ENCODE data around the gene TENT4B. TPM values are rescaled to one million over a fixed set of nuclear protein-coding genes. Genes with fewer than 3 reads are reported as not detected.

TENT4B gene
- 12.5 and 12.9 TPM in 2 replicates for total RNA-seq

GRCh38 chr16:50152807-50153595, at the start of gene TENT4B:
Gene TENT4B (plus strand): TSS chr16:50153306. CDS start chr16:50153622, 316 bp downstream.

GRCh38 chr16:50266337-50267091, 113.4 kb downstream of the TENT4B start, which contains the start of gene ADCY7:
Gene ADCY7 (plus strand): TSS chr16:50266551. CDS start chr16:50288180, 21,629 bp downstream.

Other genes starting within 250 kb of the TENT4B start
- gene CNEP1R1, start 128.1 kb upstream of the TENT4B start, total RNA-seq, result 22.4 and 30.2 TPM in 2 replicates
- 21.5 and 27.0 TPM in 2 replicates for gene HEATR3, start 87.3 kb upstream of the TENT4B start, total RNA-seq
- 63.6 and 131 TPM in 2 replicates for gene ADCY7, start 113.2 kb downstream of the TENT4B start, total RNA-seq
- gene BRD7, start 215.7 kb downstream of the TENT4B start, total RNA-seq, result 33.0 and 33.4 TPM in 2 replicates